Upper lobe of right lung (tissue), 1 donor: ENCODE measurements around the gene KCNT1. TPM values are rescaled to one million over a fixed set of nuclear protein-coding genes. Genes with fewer than 3 reads are reported as not detected.

Experiments
- ATAC-seq: fragments of 200-7000 bp; cut with Tn5 transposase; one replicate; pipeline ENCODE4 v1.9.1; 2020; ENCODE audit warnings: mild to moderate bottlenecking, moderate library complexity
- DNase-seq: peaks from one replicate; pipeline ENCODE4 v3.0.0-alpha.2; 2020
- H3K27ac ChIP-seq: fragments of 200-600 bp; one replicate; pipeline ENCODE4 v1.8.0; 2022
- H3K27me3 ChIP-seq: fragments of 200-600 bp; one replicate; pipeline ENCODE4 v1.8.0; 2022; ENCODE audit warnings: mild to moderate bottlenecking
- H3K36me3 ChIP-seq: fragments of 200-600 bp; one replicate; pipeline ENCODE4 v1.8.0; 2022
- H3K4me1 ChIP-seq: fragments of 200-600 bp; one replicate; pipeline ENCODE4 v1.8.0; 2022
- H3K4me3 ChIP-seq: fragments of 200-600 bp; one replicate; pipeline ENCODE4 v1.8.0; 2022; ENCODE audit warnings: mild to moderate bottlenecking
- H3K9me3 ChIP-seq: fragments of 200-600 bp; one replicate; pipeline ENCODE4 v1.8.0; 2022
- intact Hi-C: fragments of 100-400 bp; cut with DNase I; formaldehyde crosslinking; loops from one replicate; pipeline ENCODE4 v1.11.0; 2022
- total RNA-seq: library from RNA; stranded (reverse); fragmentation: NEBNext Ultra II Directional; extraction: Animal tissue kit (Norgen Biotek cat#: 25700); gene quantifications from one replicate; pipeline ENCODE4 v1.2.1, GENCODE V29; 2021
- TF ChIP-seq, protein P1 (sequence below): fragments of 200-600 bp; IDR thresholded peaks from one replicate; pipeline ENCODE4 v1.8.0; 2022; ENCODE audit warnings: antibody characterized with exemption
- donor health status: DM: no; HTN: yes; CAD: no; lungs with severe emphysema.

Gene KCNT1
- total RNA-seq, 1 donor from 2014 or later = 0.29 TPM

DNA sequence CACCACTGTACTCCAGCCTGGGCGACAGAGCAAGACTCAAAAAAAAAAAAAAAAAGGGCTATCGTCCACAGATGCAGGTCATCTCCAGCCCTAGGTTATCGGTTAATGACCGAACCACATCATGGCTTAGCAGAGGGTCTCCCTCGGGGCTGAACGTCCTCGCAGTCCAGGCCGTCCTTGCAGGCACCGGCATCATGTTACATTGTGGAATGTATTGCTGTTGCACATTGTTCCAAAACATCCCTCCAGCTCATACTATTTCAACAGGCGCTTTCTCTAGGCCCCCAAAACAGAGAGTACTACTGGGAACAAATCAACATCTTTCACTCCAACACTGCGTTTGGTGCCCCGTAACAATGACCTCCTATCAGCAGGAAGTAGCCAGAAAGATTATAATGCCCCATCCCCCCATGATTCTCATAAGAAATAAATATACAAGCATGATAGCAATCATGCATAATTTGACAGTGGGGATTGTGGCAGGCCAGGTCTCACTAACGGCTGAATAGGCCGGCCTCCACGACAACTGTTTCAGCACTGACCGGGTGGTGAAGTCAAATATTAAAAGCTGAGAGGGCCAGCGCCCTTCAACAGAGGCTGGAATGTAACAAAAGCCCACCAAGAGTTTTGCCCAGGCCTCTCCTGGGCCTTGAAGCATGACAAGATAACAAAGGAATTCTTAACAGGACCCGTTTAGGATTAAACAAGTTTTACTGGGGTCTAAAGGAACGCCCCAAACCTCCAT lies 40.0 kb upstream of the KCNT1 start:
- ATAC-seq = no peak
- Histone ChIP-seq H3K36me3 (no peaks in the 10 kb centered on the region), H3K9me3 (no peaks in the 10 kb centered on the region), H3K27ac (no peak overlapping the region), H3K27me3 (peaks cover 7% of the 10 kb centered on the region), H3K4me1 (no peaks in the 10 kb centered on the region), H3K4me3 (no peak overlapping the region)
- DNase-seq = no peak
- TF ChIP-seq, protein P1, sequence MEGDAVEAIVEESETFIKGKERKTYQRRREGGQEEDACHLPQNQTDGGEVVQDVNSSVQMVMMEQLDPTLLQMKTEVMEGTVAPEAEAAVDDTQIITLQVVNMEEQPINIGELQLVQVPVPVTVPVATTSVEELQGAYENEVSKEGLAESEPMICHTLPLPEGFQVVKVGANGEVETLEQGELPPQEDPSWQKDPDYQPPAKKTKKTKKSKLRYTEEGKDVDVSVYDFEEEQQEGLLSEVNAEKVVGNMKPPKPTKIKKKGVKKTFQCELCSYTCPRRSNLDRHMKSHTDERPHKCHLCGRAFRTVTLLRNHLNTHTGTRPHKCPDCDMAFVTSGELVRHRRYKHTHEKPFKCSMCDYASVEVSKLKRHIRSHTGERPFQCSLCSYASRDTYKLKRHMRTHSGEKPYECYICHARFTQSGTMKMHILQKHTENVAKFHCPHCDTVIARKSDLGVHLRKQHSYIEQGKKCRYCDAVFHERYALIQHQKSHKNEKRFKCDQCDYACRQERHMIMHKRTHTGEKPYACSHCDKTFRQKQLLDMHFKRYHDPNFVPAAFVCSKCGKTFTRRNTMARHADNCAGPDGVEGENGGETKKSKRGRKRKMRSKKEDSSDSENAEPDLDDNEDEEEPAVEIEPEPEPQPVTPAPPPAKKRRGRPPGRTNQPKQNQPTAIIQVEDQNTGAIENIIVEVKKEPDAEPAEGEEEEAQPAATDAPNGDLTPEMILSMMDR = no peak
- intact Hi-C loops = no loop called here

DNA sequence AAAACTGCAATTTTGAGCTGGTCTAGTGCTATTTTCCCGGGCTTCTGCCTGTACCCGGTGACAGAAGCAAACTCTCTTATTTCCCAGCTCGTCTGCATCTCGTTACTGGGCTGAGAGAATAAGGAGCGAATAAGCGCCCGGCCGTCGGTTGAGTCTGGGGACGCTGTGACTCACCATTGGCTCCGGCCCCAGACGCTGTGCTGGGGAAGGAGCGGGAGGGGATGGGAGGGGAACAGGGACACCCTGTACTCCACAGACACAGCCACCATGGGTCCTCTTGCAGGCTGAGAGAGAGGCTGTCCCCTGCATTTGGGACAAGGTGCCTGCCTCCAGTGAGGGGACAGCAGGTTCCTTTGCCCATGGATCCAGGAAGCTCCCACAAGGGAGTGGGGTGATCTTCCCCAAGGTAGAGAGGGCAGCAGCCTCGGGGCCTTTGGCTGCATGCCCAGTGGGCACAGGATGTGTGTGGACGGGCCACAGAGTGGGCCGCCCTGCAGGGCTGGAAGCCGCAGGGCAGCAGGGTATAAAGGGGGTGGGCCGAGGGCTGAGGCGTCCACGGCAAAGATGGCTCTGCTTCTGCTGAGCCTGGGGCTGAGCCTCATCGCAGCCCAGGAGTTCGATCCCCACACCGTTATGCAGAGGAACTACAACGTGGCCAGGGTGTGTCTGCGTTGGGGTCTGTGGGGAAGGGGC lies 39.1 kb upstream of the KCNT1 start, which contains the start of gene LCN9:
TSS of gene LCN9 (plus strand) at position 552 of the 693 bp plus-strand sequence. CDS start at position 565, 13 bp downstream.
- Histone ChIP-seq H3K4me3 (no peak within 1 kb of the TSS), H3K9me3 (no peaks in the 10 kb centered on the region), H3K27me3 (peaks cover 7% of the 10 kb centered on the region), H3K4me1 (no peaks in the 10 kb centered on the region), H3K36me3 (no peaks in the 10 kb centered on the region), H3K27ac (no peak within 1 kb of the TSS)
- TF ChIP-seq, protein P1 = no peak
- DNase-seq (no peak), ATAC-seq (no peak)
- intact Hi-C loops = no loop called here

DNA sequence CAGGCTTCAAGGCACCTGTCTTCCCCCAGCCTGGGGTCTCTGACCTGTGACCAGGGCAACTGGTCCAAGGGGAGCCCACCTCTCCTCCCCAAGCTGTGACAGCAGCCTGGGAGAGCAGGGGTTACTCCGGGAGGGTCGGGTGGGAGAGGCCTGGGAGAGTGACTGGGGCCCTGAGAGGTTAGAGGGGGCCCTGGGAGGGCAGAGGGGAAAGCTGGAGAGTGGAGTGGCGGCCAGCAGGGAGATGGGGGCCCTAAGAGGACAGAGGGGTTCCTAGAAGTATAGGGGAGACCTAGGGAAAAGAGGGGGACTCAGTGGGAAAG lies 38.6 kb upstream of the KCNT1 start:
- intact Hi-C loops = no loop called here
- Histone ChIP-seq H3K27ac (no peak overlapping the region), H3K36me3 (no peaks in the 10 kb centered on the region), H3K27me3 (peaks cover 7% of the 10 kb centered on the region), H3K4me3 (no peak overlapping the region), H3K4me1 (no peaks in the 10 kb centered on the region), H3K9me3 (no peaks in the 10 kb centered on the region)
- no peak for DNase-seq
- TF ChIP-seq, protein P1 = no peak
- no peak for ATAC-seq

DNA sequence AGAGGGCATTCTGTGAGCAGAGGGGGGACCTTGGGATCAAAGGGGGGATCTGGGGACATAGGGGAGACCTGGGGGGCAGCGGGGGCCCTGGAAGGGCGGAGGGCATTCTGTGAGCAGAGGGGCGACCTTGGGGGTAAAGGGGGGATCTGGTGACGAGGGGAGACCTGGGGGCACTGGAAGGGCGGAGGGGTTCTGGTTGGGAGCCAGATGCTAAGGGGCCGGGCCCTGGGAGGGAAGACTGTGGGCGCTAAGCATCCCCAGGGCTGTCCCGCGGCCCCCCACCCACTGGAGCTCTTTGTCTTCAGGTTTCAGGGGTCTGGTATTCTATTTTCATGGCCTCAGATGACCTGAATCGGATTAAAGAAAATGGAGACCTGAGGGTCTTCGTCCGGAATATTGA lies 38.1 kb upstream of the KCNT1 start:
- H3K9me3 ChIP-seq = no peaks in the 10 kb centered on the region
- no peak overlapping the region for H3K27ac ChIP-seq
- DNase-seq (no peak), ATAC-seq (no peak)
- TF ChIP-seq, protein P1 = no peak
- no peak overlapping the region for H3K4me3 ChIP-seq
- intact Hi-C loops = no loop called here
- H3K36me3 ChIP-seq = no peaks in the 10 kb centered on the region
- H3K27me3 ChIP-seq = peaks cover 7% of the 10 kb centered on the region
- no peaks in the 10 kb centered on the region for H3K4me1 ChIP-seq

DNA sequence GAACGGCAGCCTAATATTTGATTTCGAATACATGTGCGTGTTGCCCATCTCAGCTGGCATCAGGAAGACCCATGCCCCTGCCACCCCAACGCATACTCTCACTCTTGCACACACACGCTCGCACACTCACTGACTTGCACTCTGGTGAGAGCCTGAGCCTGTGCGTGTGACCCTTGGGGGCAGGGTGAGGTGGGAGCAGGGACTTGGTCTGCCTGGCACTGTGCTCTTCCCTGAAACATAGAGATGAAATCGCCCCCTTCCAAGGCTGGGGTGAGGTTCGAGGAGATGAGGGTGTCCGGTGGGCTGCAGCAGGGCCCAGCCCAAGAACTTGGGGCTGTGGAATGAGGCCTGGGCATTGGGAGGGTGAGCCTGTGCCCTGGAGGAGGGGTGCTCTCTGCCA lies 37.7 kb upstream of the KCNT1 start:
- DNase-seq = no peak
- Histone ChIP-seq H3K36me3 (no peaks in the 10 kb centered on the region), H3K27ac (no peak overlapping the region), H3K4me1 (no peaks in the 10 kb centered on the region), H3K27me3 (peaks cover 7% of the 10 kb centered on the region), H3K9me3 (no peaks in the 10 kb centered on the region), H3K4me3 (no peak overlapping the region)
- ATAC-seq = no peak
- intact Hi-C loops = no loop called here
- TF ChIP-seq, protein P1 = no peak
